K562 (cell line): ENCODE data around the gene LMBR1. TPM values are rescaled to one million over a fixed set of nuclear protein-coding genes. Genes with fewer than 3 reads are reported as not detected.

Source experiments
- ATAC-seq: fragments of 200-7000 bp; cut with Tn5 transposase; 3 replicates; pipeline ENCODE4 v1.9.1; 2020; ENCODE audit warnings: moderate library complexity
- BruUV-seq: library from RNA; stranded (reverse); fragments of 400-500 nt; replicated peaks from 2 replicates; lab custom pipeline; 2021; lab: Mats Ljungman, UMichigan
- CTCF ChIA-PET: fragments of 300-600 bp; formaldehyde crosslinking; extraction: SDS; loops from one replicate; lab custom pipeline; 2021; ENCODE audit warnings: low intra/inter-chr PET ratio; lab: Yijun Ruan, JAX
- POLR2A ChIA-PET: fragments of 300-600, 350-650 bp; sonication (Branson Sonifier 250); formaldehyde crosslinking; extraction: SDS; loops from one replicate; lab custom pipeline; 2021; ENCODE audit warnings: antibody characterized with exemption, inconsistent platforms; lab: Yijun Ruan, JAX
- DNase-seq, 4 experiments: peaks; one replicate each; pipeline versions ENCODE4 v3.0.0 to v3.0.0-alpha.2; 2011 to 2018; ENCODE audit warnings: low spot score in 3 of 4, mixed read lengths in 3 of 4; ENCODE audit errors: extremely low read depth in 1 of 4
- FAIRE-seq: peaks from 2 replicates; lab custom pipeline; 2011; peaks lifted over from hg19 to GRCh38; lab: Jason Lieb, UNC
- H2AFZ ChIP-seq: 2 replicates; pipeline ENCODE4 v1.6.0; 2011; ENCODE audit warnings: low read depth, low read length, control low read depth, inconsistent platforms
- H3K27ac ChIP-seq: fragments of 200-600 bp; 3 replicates; pipeline ENCODE4 v1.8.0; 2011; ENCODE audit warnings: low read depth, mild to moderate bottlenecking, control low read depth, inconsistent platforms, low read length, moderate library complexity, mixed read lengths; ENCODE audit errors: extremely low read depth
- H3K27me3 ChIP-seq, 2 experiments: fragments of 300-600 bp in 1 of 2; 2 replicates in 1 of 2; 3 replicates in 1 of 2; pipeline versions ENCODE4 v1.6.0 to v1.8.0; 2011; ENCODE audit warnings: inconsistent platforms in 2 of 2, low read length in 2 of 2, mild to moderate bottlenecking in 1 of 2, mixed read lengths in 1 of 2, moderate library complexity in 1 of 2; ENCODE audit not compliant: control insufficient read depth in 2 of 2, insufficient read depth in 2 of 2
- H3K36me3 ChIP-seq: fragments of 300-600 bp; 3 replicates; pipeline ENCODE4 v1.8.0; 2011; ENCODE audit warnings: mild to moderate bottlenecking, low read length, inconsistent platforms; ENCODE audit not compliant: control insufficient read depth, insufficient read depth
- H3K4me1 ChIP-seq, 2 experiments: fragments of 200-600 bp in 1 of 2; replicated peaks in 1 of 2; 2 replicates in 1 of 2; 3 replicates in 1 of 2; pipeline versions ENCODE4 v1.5.1 to v1.8.0; 2011; ENCODE audit warnings: inconsistent platforms in 2 of 2, low read length in 2 of 2, mild to moderate bottlenecking in 1 of 2, mixed read lengths in 1 of 2, moderate library complexity in 1 of 2; ENCODE audit not compliant: control insufficient read depth in 2 of 2, insufficient read depth in 2 of 2
- H3K4me2 ChIP-seq: 2 replicates; pipeline ENCODE4 v1.6.1; 2011; ENCODE audit warnings: low read length, control low read depth, inconsistent platforms, mixed read lengths; ENCODE audit not compliant: insufficient read depth
- H3K4me3 ChIP-seq: fragments of 200-600 bp; sonication (generic), shearing (Covaris generic); 2 replicates; pipeline ENCODE4 v1.5.1; 2016; ENCODE audit warnings: control low read depth, inconsistent platforms
- H3K79me2 ChIP-seq: fragments of 200-600 bp; 3 replicates; pipeline ENCODE4 v1.8.0; 2011; ENCODE audit warnings: low read length, inconsistent platforms; ENCODE audit not compliant: control insufficient read depth, insufficient read depth
- H3K9ac ChIP-seq, 2 experiments: 2 replicates each; pipeline versions ENCODE4 v1.6.0 to v1.6.1; 2011; ENCODE audit warnings: low read depth in 2 of 2, low read length in 2 of 2, control low read depth in 1 of 2, inconsistent platforms in 1 of 2, mild to moderate bottlenecking in 1 of 2, mixed read lengths in 1 of 2; ENCODE audit not compliant: insufficient read depth in 1 of 2
- H3K9me1 ChIP-seq: one replicate; pipeline ENCODE4 v1.6.0; 2011; ENCODE audit warnings: inconsistent platforms, mild to moderate bottlenecking, low read length, moderate library complexity; ENCODE audit not compliant: control insufficient read depth, insufficient read depth
- H3K9me3 ChIP-seq: replicated peaks from 2 replicates; pipeline ENCODE4 v1.5.1; 2011; ENCODE audit warnings: low read depth, low read length, inconsistent platforms; ENCODE audit not compliant: control insufficient read depth, insufficient read depth
- H4K20me1 ChIP-seq: replicated peaks from 2 replicates; pipeline ENCODE4 v1.6.1; 2011; ENCODE audit warnings: low read length, inconsistent platforms, mixed read lengths; ENCODE audit not compliant: control insufficient read depth, insufficient read depth
- E2F1 ChIP-seq: sonication (generic); formaldehyde crosslinking; IDR thresholded peaks from 2 replicates; pipeline ENCODE4 v1.8.1; 2023; ENCODE audit warnings: mild to moderate bottlenecking, missing genetic modification reagents, moderate library complexity
- ESRRA ChIP-seq: fragments of 450-650 bp; IDR thresholded peaks from 2 replicates; pipeline ENCODE4 v1.6.1; 2014; ENCODE audit warnings: low read depth, mild to moderate bottlenecking, moderate library complexity, borderline replicate concordance
- HDAC1 ChIP-seq, 2 experiments: fragments of 450-650 bp; IDR thresholded peaks; 2 replicates each; pipeline ENCODE4 v1.6.1; 2016 to 2017; ENCODE audit warnings: inconsistent platforms in 1 of 2, mild to moderate bottlenecking in 1 of 2, moderate library complexity in 1 of 2
- HES1 ChIP-seq: fragments of 450-650 bp; IDR thresholded peaks from 2 replicates; pipeline ENCODE4 v1.6.1; 2016; ENCODE audit warnings: low read depth, mild to moderate bottlenecking, moderate library complexity
- HOXB6 ChIP-seq: fragments of 250-450 bp; sonication (Bioruptor Pico); IDR thresholded peaks from 2 replicates; pipeline ENCODE4 v1.5.1; 2022; ENCODE audit warnings: mild to moderate bottlenecking, borderline replicate concordance
- MLX ChIP-seq, 2 experiments: fragments of 450-650 bp in 1 of 2; sonication (generic) in 1 of 2; formaldehyde crosslinking; conservative IDR thresholded peaks; 2 replicates each; pipeline versions ENCODE4 v1.4.0 to v1.8.1; 2020 to 2022; ENCODE audit warnings: mild to moderate bottlenecking in 1 of 2, missing genetic modification reagents in 1 of 2
- PTRF ChIP-seq: fragments of 450-650 bp; IDR thresholded peaks from 2 replicates; pipeline ENCODE4 v1.6.1; 2016; ENCODE audit warnings: mild to moderate bottlenecking, missing genetic modification characterization, missing compliant biosample characterization
- SRSF3 ChIP-seq: fragments of 200-400 bp; formaldehyde crosslinking; IDR thresholded peaks from 2 replicates; pipeline ENCODE4 v1.6.1; 2016; ENCODE audit warnings: mild to moderate bottlenecking, low read length, moderate library complexity; ENCODE audit not compliant: insufficient read depth
- U2AF1 ChIP-seq: fragments of 200-400 bp; formaldehyde crosslinking; optimal IDR thresholded peaks from 2 replicates; pipeline ENCODE3; 2017; ENCODE audit warnings: mild to moderate bottlenecking, low read depth, low read length, moderate library complexity
- VEZF1 ChIP-seq: fragments of 200-800 bp; sonication (Bioruptor generic); IDR thresholded peaks from 2 replicates; pipeline ENCODE4 v1.6.1; 2017; ENCODE audit warnings: missing genetic modification characterization, missing compliant biosample characterization
- ZNF224 ChIP-seq: sonication (generic); formaldehyde crosslinking; IDR thresholded peaks from 2 replicates; pipeline ENCODE4 v1.8.0; 2022; ENCODE audit warnings: mild to moderate bottlenecking, missing genetic modification reagents
- ZNF395 ChIP-seq: fragments of 200-800 bp; sonication (Bioruptor generic); IDR thresholded peaks from 2 replicates; pipeline ENCODE4 v1.6.1; 2017; ENCODE audit warnings: missing genetic modification characterization, missing compliant biosample characterization
- ZNF551 ChIP-seq: fragments of 250-450 bp; sonication (Bioruptor Pico); IDR thresholded peaks from 2 replicates; pipeline ENCODE4 v1.5.0; 2021; ENCODE audit warnings: mild to moderate bottlenecking, moderate library complexity
- whole genome bisulfite sequencing: fragments of 100-300 bp; shearing (Covaris generic); methylation state at CpG from one replicate; pipeline ENCODE4 v1.1.6; 2016; ENCODE audit warnings: low coverage, mixed read lengths; ENCODE audit not compliant: insufficient coverage; ENCODE audit errors: missing lambda C conversion rate; 5-methylcytosine and 5-hydroxymethylcytosine counted together
- in situ Hi-C: fragments of 300-500 bp; cut with MboI; formaldehyde crosslinking; loops from 4 replicates; pipeline ENCODE4 v1.15.0; 2018; ENCODE audit warnings: inconsistent platforms, mixed read lengths
- intact Hi-C: fragments of 100-400 bp; cut with micrococcal nuclease; formaldehyde crosslinking; loops from 2 replicates; pipeline ENCODE4 v1.14.2; 2022
- polyA plus RNA-seq, 8 experiments: library from polyadenylated mRNA; depleted of rRNA in 4 of 8; stranded (reverse) in 5 of 8; unstranded in 3 of 8; fragments of >200 nt; fragmentation: Nextera tagmentation in 2 of 8; fragmentation: Illumina TruSeq in 1 of 8; extraction: Ambion mirVana in 2 of 8; extraction: Trizol in 1 of 8; gene quantifications; 2 replicates each; pipeline versions ENCODE4 v1.2.1 to v1.2.3, GENCODE V29; 2011 to 2014; ENCODE audit warnings: inconsistent platforms in 1 of 8, missing spikeins in 1 of 8
- total RNA-seq, 7 experiments: library from RNA; depleted of rRNA in 6 of 7; stranded (reverse); fragments of >200 nt in 6 of 7; fragmentation: Illumina TruSeq in 2 of 7; extraction: Trizol in 2 of 7; gene quantifications; 2 replicates each; pipeline versions ENCODE4 v1.2.1 to v1.2.3, GENCODE V29; 2011 to 2021; ENCODE audit warnings: low replicate concordance in 1 of 7

Gene LMBR1
- total and polyA plus RNA-seq, 9 of the 15 experiments (the other 6 are each of a cell fraction or from before 2014, with no cell fraction given): 7.7 to 90.0 (median 59.9) TPM

GRCh38 chr7:156676263-156676662 lies 216.7 kb downstream of the LMBR1 start (continued):
- no peak for TF ChIP-seq HES1

- Histone ChIP-seq H3K9ac (no peak overlapping the region), H4K20me1 (no peaks in the 10 kb centered on the region), H3K79me2 (no peaks in the 10 kb centered on the region), H3K9me3 (no peaks in the 10 kb centered on the region), H2AFZ (no peak overlapping the region), H3K9me1 (no peaks in the 10 kb centered on the region), H3K4me3 (no peak overlapping the region), H3K27me3 (no peaks in the 10 kb centered on the region), H3K27ac (no peak overlapping the region), H3K4me2 (no peak overlapping the region), H3K36me3 (peaks cover 73% of the 10 kb centered on the region), H3K4me1 (0 out of 5 replicates have a peak, but pooled peaks cover 0 to 3% of the 10 kb centered on the region in 2 experiments)
- no peak for FAIRE-seq
- ATAC-seq: no peak
- ChIA-PET POLR2A (interaction anchor here (0.8 to 0.9 kb wide), 2 partner anchors 10 to 14 kb away, joined by 3 read pairs; no protein-coding TSS in a partner anchor), CTCF (no interaction called here)
- 93% methylated on average over 9 of the region's 9 CpGs for WGBS
- DNase-seq: no peak
- BruUV-seq: no TSS peak
- TF ChIP-seq U2AF1 (no peak), HDAC1 (IDR thresholded peaks at IDR 0.05) (no peak), E2F1 (no peak), MLX (CRISPR knock-in tag; conservative IDR thresholded peaks at IDR 0.05) (no peak), PTRF (tag) (no peak), HOXB6 (CRISPR knock-in tag) (no peak), ZNF224 (CRISPR knock-in tag) (no peak), ZNF395 (no peak), VEZF1 (no peak), ZNF551 (no peak), HES1 (no peak), ESRRA (no peak), SRSF3 (no peak)
- intact Hi-C loops: no loop called here
- in situ Hi-C loops: no loop called here
Measured at GRCh38 chr7:156675721-156676120, 217.3 kb downstream of the LMBR1 start.
